ENCODE results near the gene DRD3.

DRD3 gene

GRCh38 chr3:114179575-114179974 is 723 bp upstream of the DRD3 start:
- peak in 1 of 5 experiments; percentile 72 for DNase-seq

- peak in 1 of 5 experiments; percentile 49 for DNase-seq
Observed at GRCh38 chr3:114176890-114177289, 2.0 kb downstream of the DRD3 start.

- DNase-seq, result peak in 1 of 5 experiments; percentile 55
Observed at GRCh38 chr3:114176487-114176886, 2.4 kb downstream of the DRD3 start.

- peak in 1 of 5 experiments; percentile 16 for DNase-seq
Observed at GRCh38 chr3:114175204-114175987, 3.5 kb downstream of the DRD3 start.

- DNase-seq, result no peak
Observed at GRCh38 chr3:114171677-114172076, 7.2 kb downstream of the DRD3 start.

GRCh38 chr3:114168150-114168549 is 10.7 kb downstream of the DRD3 start:
- DNase-seq, result no peak

GRCh38 chr3:114157321-114157720 is 21.5 kb downstream of the DRD3 start:
- DNase-seq, result no peak

GRCh38 chr3:114155370-114155821 is 23.5 kb downstream of the DRD3 start:
- peak in 1 of 5 experiments; percentile 27 for DNase-seq

- DNase-seq, result no peak
Observed at GRCh38 chr3:114154321-114154821, 24.5 kb downstream of the DRD3 start.

- peak; percentile 58 to 83 (median 70) for DNase-seq
Observed at GRCh38 chr3:114152519-114153151, 26.2 kb downstream of the DRD3 start.

GRCh38 chr3:114151091-114151490 is 27.8 kb downstream of the DRD3 start:
- no peak for DNase-seq

- no peak for DNase-seq
Observed at GRCh38 chr3:114147251-114147650, 31.6 kb downstream of the DRD3 start.

GRCh38 chr3:114144909-114145688 is 33.8 kb downstream of the DRD3 start:
- DNase-seq, result peak in 1 of 5 experiments; percentile 91

GRCh38 chr3:114143817-114144216 is 35.0 kb downstream of the DRD3 start:
- DNase-seq, result no peak

- DNase-seq, result no peak
Observed at GRCh38 chr3:114139836-114140235, 39.0 kb downstream of the DRD3 start.

GRCh38 chr3:114133947-114134346 is 44.9 kb downstream of the DRD3 start:
- DNase-seq, result no peak

- no peak for DNase-seq
Observed at GRCh38 chr3:114132500-114132899, 46.4 kb downstream of the DRD3 start.

GRCh38 chr3:114128826-114129225 is 50.0 kb downstream of the DRD3 start:
- no peak for DNase-seq

- DNase-seq, result no peak
Observed at GRCh38 chr3:114128231-114128630, 50.6 kb downstream of the DRD3 start.

- DNase-seq, result no peak
Observed at GRCh38 chr3:114127517-114127916, 51.3 kb downstream of the DRD3 start.

- DNase-seq, result no peak
Observed at GRCh38 chr3:114126461-114126860, 52.4 kb downstream of the DRD3 start.

GRCh38 chr3:114122027-114122709 is 56.7 kb downstream of the DRD3 start:
- no peak for DNase-seq

All from T-helper 2 cell (primary cell).